Colonic mucosa (tissue), 4 donors: Measurements from ENCODE around the gene BLCAP. TPM values are rescaled to one million over a fixed set of nuclear protein-coding genes. Genes with fewer than 3 reads are reported as not detected.

Experiments
- DNase-seq: peaks from one replicate; pipeline ENCODE4 v3.0.0-alpha.2; 2020
- H3K27ac ChIP-seq: fragments of 200-600 bp; one replicate; pipeline ENCODE4 v1.8.0; 2021
- H3K27me3 ChIP-seq: fragments of 200-600 bp; one replicate; pipeline ENCODE4 v1.8.0; 2021
- H3K36me3 ChIP-seq: fragments of 200-600 bp; one replicate; pipeline ENCODE4 v1.8.0; 2021
- H3K4me1 ChIP-seq: fragments of 200-600 bp; one replicate; pipeline ENCODE4 v1.8.0; 2021; ENCODE audit warnings: mild to moderate bottlenecking
- H3K4me3 ChIP-seq: fragments of 200-600 bp; one replicate; pipeline ENCODE4 v1.8.0; 2021
- H3K9ac ChIP-seq, 2 donors: one replicate each; pipeline ENCODE4 v1.7.0; 2013; ENCODE audit warnings: control low read depth in 2 of 2, low read depth in 2 of 2, low read length in 2 of 2
- H3K9me3 ChIP-seq: fragments of 200-600 bp; one replicate; pipeline ENCODE4 v1.8.0; 2021
- intact Hi-C: fragments of 100-400 bp; cut with DNase I; formaldehyde crosslinking; loops from one replicate; pipeline ENCODE4 v1.14.1; 2022
- total RNA-seq, 2 donors: library from RNA; stranded (reverse); fragmentation: NEBNext Ultra II Directional in 1 of 2; extraction: Animal tissue kit (Norgen Biotek cat#: 25700) in 1 of 2; gene quantifications; one replicate each; pipeline ENCODE4 v1.2.1, GENCODE V29; 2021
- TF ChIP-seq, protein P1 (sequence below): fragments of 200-600 bp; IDR thresholded peaks from one replicate; pipeline ENCODE4 v1.8.0; 2022; ENCODE audit warnings: antibody characterized with exemption, mild to moderate bottlenecking
- donor health status: healthy.
- donor health status: DM: no; HTN: no; CAD: no.
- donor health status: DM: no; HTN: no; CAD: no.

The BLCAP gene
- total RNA-seq, 2 donors from 2014 or later = 87.2 to 103 TPM

DNA sequence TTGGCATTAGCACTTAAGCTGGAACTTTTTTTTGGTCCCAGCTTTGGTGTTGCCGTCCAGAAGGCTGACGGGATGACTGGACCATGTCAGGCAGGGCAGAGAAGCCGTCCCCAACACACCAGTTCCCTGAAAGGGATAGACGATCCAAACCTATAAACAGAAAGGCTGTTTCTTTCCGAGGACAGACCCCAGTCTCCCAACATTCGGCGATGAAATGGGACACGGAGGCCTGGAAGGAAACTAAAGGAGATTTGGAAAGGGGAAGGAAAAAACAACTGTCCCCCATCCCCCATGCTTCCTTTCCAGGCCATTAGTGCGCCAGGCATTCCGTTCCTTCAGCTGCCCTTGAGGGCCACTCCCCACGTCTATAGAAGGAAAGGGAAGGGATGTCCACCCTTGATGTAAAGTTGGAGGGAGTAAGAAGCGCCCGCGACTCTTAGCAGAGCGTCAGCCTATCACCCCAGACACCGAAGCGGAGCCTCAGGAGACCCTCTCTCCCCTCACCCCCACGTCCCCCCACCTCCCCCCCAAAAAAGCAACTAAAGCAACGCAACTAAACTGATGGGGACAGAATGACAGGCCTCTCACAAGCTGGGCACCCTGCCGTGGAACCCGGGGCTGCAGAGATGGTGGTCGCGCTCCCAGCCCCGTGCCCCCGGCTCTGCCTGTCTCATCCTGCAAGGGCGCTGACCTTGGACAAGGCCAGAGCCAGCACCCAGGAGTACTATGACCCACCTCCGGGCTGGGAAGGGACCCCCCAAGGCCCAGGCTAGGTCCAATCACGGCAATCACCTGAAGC is 638 bp downstream of the BLCAP start:
- Histone ChIP-seq H3K36me3 (no peaks in the 10 kb centered on the region), H3K27ac (peak overlapping the region; percentile 94), H3K4me1 (peaks cover 20% of the 10 kb centered on the region), H3K9me3 (no peaks in the 10 kb centered on the region), H3K27me3 (no peaks in the 10 kb centered on the region), H3K9ac (peak overlapping the region; percentile 94 to 97), H3K4me3 (peak overlapping the region; percentile 100)
- TF ChIP-seq, protein P1, sequence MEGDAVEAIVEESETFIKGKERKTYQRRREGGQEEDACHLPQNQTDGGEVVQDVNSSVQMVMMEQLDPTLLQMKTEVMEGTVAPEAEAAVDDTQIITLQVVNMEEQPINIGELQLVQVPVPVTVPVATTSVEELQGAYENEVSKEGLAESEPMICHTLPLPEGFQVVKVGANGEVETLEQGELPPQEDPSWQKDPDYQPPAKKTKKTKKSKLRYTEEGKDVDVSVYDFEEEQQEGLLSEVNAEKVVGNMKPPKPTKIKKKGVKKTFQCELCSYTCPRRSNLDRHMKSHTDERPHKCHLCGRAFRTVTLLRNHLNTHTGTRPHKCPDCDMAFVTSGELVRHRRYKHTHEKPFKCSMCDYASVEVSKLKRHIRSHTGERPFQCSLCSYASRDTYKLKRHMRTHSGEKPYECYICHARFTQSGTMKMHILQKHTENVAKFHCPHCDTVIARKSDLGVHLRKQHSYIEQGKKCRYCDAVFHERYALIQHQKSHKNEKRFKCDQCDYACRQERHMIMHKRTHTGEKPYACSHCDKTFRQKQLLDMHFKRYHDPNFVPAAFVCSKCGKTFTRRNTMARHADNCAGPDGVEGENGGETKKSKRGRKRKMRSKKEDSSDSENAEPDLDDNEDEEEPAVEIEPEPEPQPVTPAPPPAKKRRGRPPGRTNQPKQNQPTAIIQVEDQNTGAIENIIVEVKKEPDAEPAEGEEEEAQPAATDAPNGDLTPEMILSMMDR = no peak
- intact Hi-C loops = no loop called here
- DNase-seq = no peak

GRCh38 chr20:37526238-37526838 is 1.3 kb downstream of the BLCAP start:
- TF ChIP-seq, protein P1 = no peak
- Histone ChIP-seq H3K27ac (peak overlapping the region; percentile 94), H3K9me3 (no peaks in the 10 kb centered on the region), H3K36me3 (no peaks in the 10 kb centered on the region), H3K4me1 (peaks cover 20% of the 10 kb centered on the region), H3K4me3 (peak overlapping the region; percentile 100), H3K9ac (peak overlapping the region; percentile 94 to 97), H3K27me3 (no peaks in the 10 kb centered on the region)
- intact Hi-C loops = no loop called here
- DNase-seq = peak; percentile 57

GRCh38 chr20:37525810-37526209 is 1.9 kb downstream of the BLCAP start:
- Histone ChIP-seq H3K27ac (peak overlapping the region; percentile 94), H3K27me3 (no peaks in the 10 kb centered on the region), H3K4me3 (peak overlapping the region; percentile 100), H3K9me3 (no peaks in the 10 kb centered on the region), H3K36me3 (no peaks in the 10 kb centered on the region), H3K9ac (peak overlapping the region; percentile 41 to 46), H3K4me1 (peaks cover 20% of the 10 kb centered on the region)
- intact Hi-C loops = no loop called here
- no peak for DNase-seq
- TF ChIP-seq, protein P1 = no peak

- H3K36me3 ChIP-seq = no peaks in the 10 kb centered on the region
- DNase-seq = no peak
- H3K27me3 ChIP-seq = no peaks in the 10 kb centered on the region
- peaks cover 20% of the 10 kb centered on the region for H3K4me1 ChIP-seq
- TF ChIP-seq, protein P1 = no peak
- H3K4me3 ChIP-seq = no peak overlapping the region
- peak overlapping the region; percentile 94 for H3K27ac ChIP-seq
- H3K9me3 ChIP-seq = no peaks in the 10 kb centered on the region
- intact Hi-C loops = loop anchor here (5.0 kb wide), 1 partner anchor 128 kb away; no protein-coding TSS in a partner anchor
- H3K9ac ChIP-seq = peak overlapping the region in 1 of 2 donors; percentile 41
These were observed 2.6 kb downstream of the BLCAP start for GRCh38 chr20:37524859-37525708.
